Hepatocyte (in vitro differentiated cells): Measurements from ENCODE around the gene MYO1D.

Experiments
- CTCF ChIP-seq: fragments of 200-600 bp; sonication (generic); IDR thresholded peaks from 2 replicates; pipeline ENCODE4 v1.5.1; 2016; ENCODE audit warnings: antibody characterized with exemption, mild to moderate bottlenecking; ENCODE audit not compliant: poor library complexity
- EZH2 ChIP-seq: fragments of 200-600 bp; sonication (generic); IDR thresholded peaks from 2 replicates; pipeline ENCODE4 v1.6.1; 2016; ENCODE audit warnings: antibody characterized with exemption, mild to moderate bottlenecking, borderline replicate concordance

GRCh38 chr17:32741381-32741780, 135.5 kb downstream of the MYO1D start:
- TF ChIP-seq EZH2 (no peak), CTCF (no peak)
